ENCODE data around the gene CAD. TPM values are rescaled to one million over a fixed set of nuclear protein-coding genes. Genes with fewer than 3 reads are reported as not detected.

The CAD gene
- polyA plus RNA-seq, 2 of the 4 experiments (the other 2 are of a cell fraction), result 50.5 to 69.3 TPM

- Histone ChIP-seq H3K27ac (no peak overlapping the region), H3K4me3 (no peak overlapping the region), H3K4me2 (no peak overlapping the region), H3K4me1 (no peaks in the 10 kb centered on the region), H3K9me3 (no peaks in the 10 kb centered on the region)
- POLR2A ChIA-PET, result no interaction called here
- TF ChIP-seq RARB (CRISPR knock-in tag; IDR thresholded peaks at IDR 0.05), result no peak
- TF ChIP-seq ZNF302 (CRISPR knock-in tag; IDR thresholded peaks at IDR 0.05), result no peak
- TF ChIP-seq SREBF2 (IDR thresholded peaks at IDR 0.05), result no peak
- no peak for TF ChIP-seq TFCP2L1 (CRISPR knock-in tag; IDR thresholded peaks at IDR 0.05)
- no peak for TF ChIP-seq USF2 (IDR thresholded peaks at IDR 0.05)
- TF ChIP-seq HOXB13 (CRISPR knock-in tag; IDR thresholded peaks at IDR 0.05; ENCODE audit: low read depth), result no peak
- TF ChIP-seq SMC3 (IDR thresholded peaks at IDR 0.05), result no peak
- no peak for TF ChIP-seq MAX (IDR thresholded peaks at IDR 0.05)
- TF ChIP-seq PHF8 (IDR thresholded peaks at IDR 0.05; ENCODE audit: borderline replicate concordance, low read depth), result no peak
- no peak for TF ChIP-seq ELK1 (IDR thresholded peaks at IDR 0.05; ENCODE audit: low read depth, low read length)
- no peak for TF ChIP-seq ZC3H11A (IDR thresholded peaks at IDR 0.05)
- TF ChIP-seq KDM1A (IDR thresholded peaks at IDR 0.05; ENCODE audit: low read depth), result no peak
- no peak for TF ChIP-seq PBX3 (IDR thresholded peaks at IDR 0.05)
- no peak for ATAC-seq
- 80% methylated on average over 9 of the region's 9 CpGs for WGBS (ENCODE audit: missing lambda C conversion rate)
- no peak for FAIRE-seq
- CTCF ChIA-PET, result interaction anchor here (0.7 to 5.6 kb wide), 8 partner anchors 10 to 149 kb away, joined by 3 to 45 read pairs (median 4); partner anchors contain the start of genes ATRAID and SLC5A6
- DNase-seq (ENCODE audit: low read depth in 1 of 2, low spot score in 1 of 2), result no peak
Observed at GRCh38 chr2:27240406-27240805, 23.2 kb downstream of the CAD start.

- TF ChIP-seq CTCF (IDR thresholded peaks at IDR 0.05) (no peak), RAD21 (conservative IDR thresholded peaks at IDR 0.05 in 1 of 2, IDR thresholded peaks at IDR 0.05 in 1 of 2) (no peak), MAFK (IDR thresholded peaks at IDR 0.05; ENCODE audit: partially characterized antibody) (no peak), BHLHE40 (IDR thresholded peaks at IDR 0.05; ENCODE audit: low read depth, low read length) (no peak), ZNF302 (CRISPR knock-in tag; IDR thresholded peaks at IDR 0.05) (no peak), HDAC2 (IDR thresholded peaks at IDR 0.05) (no peak)
- no peak overlapping the region for H3K27ac ChIP-seq
- ATAC-seq (no peak), FAIRE-seq (no peak), DNase-seq (ENCODE audit: low read depth in 1 of 2, low spot score in 1 of 2) (no peak)
- H3K4me1 ChIP-seq, result no peaks in the 10 kb centered on the region
- H3K4me3 ChIP-seq, result no peak overlapping the region
- WGBS (ENCODE audit: missing lambda C conversion rate), result 92% methylated on average over 24 of the region's 24 CpGs
- no peak overlapping the region for H3K4me2 ChIP-seq
- POLR2A ChIA-PET, result no interaction called here
- H3K9me3 ChIP-seq, result no peaks in the 10 kb centered on the region
- CTCF ChIA-PET, result interaction anchor here (0.7 to 5.6 kb wide), 15 partner anchors 8 to 281 kb away, joined by 3 to 45 read pairs (median 4); partner anchors contain the start of genes ATRAID, SLC5A6 and TRIM54
Observed at GRCh38 chr2:27241761-27242613, 24.8 kb downstream of the CAD start.

All from A549 (cell line).